Thymus (tissue), 11 donors: ENCODE data around the gene SLC46A2. TPM values are rescaled to one million over a fixed set of nuclear protein-coding genes. Genes with fewer than 3 reads are reported as not detected.

Source experiments
- DNase-seq, 9 donors: peaks; one replicate each; pipeline ENCODE4 v3.0.0-alpha.2; 2013; ENCODE audit warnings: low spot score in 9 of 9, low read depth in 6 of 9, missing footprints in 1 of 9
- H3K27ac ChIP-seq, 2 donors: one replicate each; pipeline ENCODE4 v1.5.1; 2013; ENCODE audit warnings: control low read depth in 1 of 2, low read depth in 1 of 2, low read length in 1 of 2, mild to moderate bottlenecking in 1 of 2, moderate library complexity in 1 of 2
- H3K27me3 ChIP-seq, 2 donors: one replicate each; pipeline ENCODE4 v1.5.1; 2013; ENCODE audit warnings: low read length in 1 of 2; ENCODE audit not compliant: control insufficient read depth in 2 of 2, insufficient read depth in 1 of 2
- H3K36me3 ChIP-seq, 2 donors: one replicate each; pipeline ENCODE4 v1.5.1; 2013; ENCODE audit warnings: low read length in 1 of 2, mild to moderate bottlenecking in 1 of 2, moderate library complexity in 1 of 2; ENCODE audit not compliant: control insufficient read depth in 2 of 2, insufficient read depth in 2 of 2
- H3K4me1 ChIP-seq, 2 donors: one replicate each; pipeline ENCODE4 v1.5.1; 2013; ENCODE audit warnings: low read length in 2 of 2; ENCODE audit not compliant: control insufficient read depth in 2 of 2, insufficient read depth in 2 of 2
- H3K4me3 ChIP-seq, 2 donors: one replicate each; pipeline ENCODE4 v1.5.1; 2013; ENCODE audit warnings: low read length in 2 of 2, control low read depth in 1 of 2, mild to moderate bottlenecking in 1 of 2
- H3K9me3 ChIP-seq, 2 donors: one replicate each; pipeline ENCODE4 v1.5.1; 2013; ENCODE audit warnings: low read length in 1 of 2, mild to moderate bottlenecking in 1 of 2; ENCODE audit not compliant: control insufficient read depth in 2 of 2, insufficient read depth in 1 of 2
- WGBS: extraction: QIAGEN DNeasy Blood & Tissue Kit; methylation state at CpG from one replicate; pipeline ENCODE4 v1.1.7; 2013; 5-methylcytosine and 5-hydroxymethylcytosine counted together
- polyA plus RNA-seq: library from polyadenylated mRNA; stranded (reverse); fragments of 200-250 nt; gene quantifications from one replicate; pipeline ENCODE4 v1.2.3, GENCODE V29; 2013
- total RNA-seq: library from RNA; stranded (reverse); fragments of 120-200 nt; gene quantifications from one replicate; pipeline ENCODE4 v1.2.4, GENCODE V29; 2013
- donor health status: healthy.

SLC46A2 gene
- total and polyA plus RNA-seq, 2 donors: 0.98 to 24.6 TPM

GRCh38 chr9:112914524-112914923 lies 23.8 kb upstream of the SLC46A2 start:
- H3K4me1 ChIP-seq: no peaks in the 10 kb centered on the region
- H3K27me3 ChIP-seq: no peaks in the 10 kb centered on the region
- H3K36me3 ChIP-seq: no peaks in the 10 kb centered on the region
- no peak overlapping the region for H3K4me3 ChIP-seq
- no peak for DNase-seq
- H3K9me3 ChIP-seq: no peaks in the 10 kb centered on the region
- no peak overlapping the region for H3K27ac ChIP-seq
- 95% methylated on average over 2 of the region's 2 CpGs for WGBS

GRCh38 chr9:112913326-112913725 lies 22.6 kb upstream of the SLC46A2 start:
- H3K9me3 ChIP-seq: peaks cover 0 to 1% of the 10 kb centered on the region in 2 donors
- no peaks in the 10 kb centered on the region for H3K4me1 ChIP-seq
- no peak overlapping the region for H3K4me3 ChIP-seq
- H3K36me3 ChIP-seq: no peaks in the 10 kb centered on the region
- no peaks in the 10 kb centered on the region for H3K27me3 ChIP-seq
- no peak for DNase-seq
- no peak overlapping the region for H3K27ac ChIP-seq
- over 99% methylated on average over 4 of the region's 4 CpGs for WGBS

GRCh38 chr9:112912636-112913035 lies 22.0 kb upstream of the SLC46A2 start:
- Histone ChIP-seq H3K27ac (no peak overlapping the region), H3K36me3 (no peaks in the 10 kb centered on the region), H3K9me3 (peaks cover 0 to 1% of the 10 kb centered on the region in 2 donors), H3K4me1 (no peaks in the 10 kb centered on the region), H3K4me3 (no peak overlapping the region), H3K27me3 (no peaks in the 10 kb centered on the region)
- 95% methylated on average over 3 of the region's 3 CpGs for WGBS
- DNase-seq: no peak

GRCh38 chr9:112911736-112912135 lies 21.1 kb upstream of the SLC46A2 start:
- H3K9me3 ChIP-seq: peaks cover 0 to 1% of the 10 kb centered on the region in 2 donors
- no peaks in the 10 kb centered on the region for H3K36me3 ChIP-seq
- DNase-seq: no peak
- H3K27ac ChIP-seq: no peak overlapping the region
- H3K27me3 ChIP-seq: no peaks in the 10 kb centered on the region
- WGBS: 63% methylated on average over 2 of the region's 2 CpGs
- no peaks in the 10 kb centered on the region for H3K4me1 ChIP-seq
- H3K4me3 ChIP-seq: no peak overlapping the region

GRCh38 chr9:112905084-112905483 lies 14.4 kb upstream of the SLC46A2 start:
- H3K27me3 ChIP-seq: no peaks in the 10 kb centered on the region
- H3K4me3 ChIP-seq: no peak overlapping the region
- H3K36me3 ChIP-seq: no peaks in the 10 kb centered on the region
- H3K27ac ChIP-seq: no peak overlapping the region
- H3K9me3 ChIP-seq: peaks cover 0 to 1% of the 10 kb centered on the region in 2 donors
- no peak for DNase-seq
- WGBS: 85% methylated on average over 4 of the region's 4 CpGs
- no peaks in the 10 kb centered on the region for H3K4me1 ChIP-seq

- Histone ChIP-seq H3K4me1 (peaks cover 0 to 4% of the 10 kb centered on the region in 2 donors), H3K4me3 (no peak overlapping the region), H3K27ac (no peak overlapping the region), H3K27me3 (no peaks in the 10 kb centered on the region), H3K9me3 (no peaks in the 10 kb centered on the region), H3K36me3 (no peaks in the 10 kb centered on the region)
- WGBS: 92% methylated on average over 1 of the region's 1 CpG
- no peak for DNase-seq
These were observed 10.2 kb upstream of the SLC46A2 start for GRCh38 chr9:112900901-112901300.

GRCh38 chr9:112900488-112900887 lies 9.8 kb upstream of the SLC46A2 start:
- Histone ChIP-seq H3K4me1 (peaks cover 0 to 4% of the 10 kb centered on the region in 2 donors), H3K4me3 (no peak overlapping the region), H3K27ac (no peak overlapping the region), H3K9me3 (no peaks in the 10 kb centered on the region), H3K27me3 (no peaks in the 10 kb centered on the region), H3K36me3 (no peaks in the 10 kb centered on the region)
- WGBS: 95% methylated on average over 4 of the region's 4 CpGs
- DNase-seq: no peak

GRCh38 chr9:112898872-112899311 lies 8.2 kb upstream of the SLC46A2 start:
- H3K9me3 ChIP-seq: no peaks in the 10 kb centered on the region
- DNase-seq: peak in 6 of 9 donors; percentile 21 to 58 (median 44)
- H3K27me3 ChIP-seq: no peaks in the 10 kb centered on the region
- peaks cover 0 to 4% of the 10 kb centered on the region in 2 donors for H3K4me1 ChIP-seq
- 42% methylated on average over 6 of the region's 6 CpGs for WGBS
- peak overlapping the region; percentile 20 to 24 for H3K27ac ChIP-seq
- no peak overlapping the region for H3K4me3 ChIP-seq
- no peaks in the 10 kb centered on the region for H3K36me3 ChIP-seq

- Histone ChIP-seq H3K9me3 (no peaks in the 10 kb centered on the region), H3K27me3 (peaks cover 0 to 16% of the 10 kb centered on the region in 2 donors), H3K4me1 (peaks cover 0 to 4% of the 10 kb centered on the region in 2 donors), H3K36me3 (no peaks in the 10 kb centered on the region), H3K4me3 (no peak overlapping the region), H3K27ac (no peak overlapping the region)
- 33% methylated on average over 3 of the region's 3 CpGs for WGBS
- no peak for DNase-seq
These were observed 5.5 kb upstream of the SLC46A2 start for GRCh38 chr9:112896131-112896530.

GRCh38 chr9:112894699-112895098 lies 4.0 kb upstream of the SLC46A2 start:
- Histone ChIP-seq H3K27ac (no peak overlapping the region), H3K36me3 (no peaks in the 10 kb centered on the region), H3K9me3 (no peaks in the 10 kb centered on the region), H3K4me1 (peaks cover 0 to 4% of the 10 kb centered on the region in 2 donors), H3K27me3 (peaks cover 12 to 30% of the 10 kb centered on the region in 2 donors), H3K4me3 (no peak overlapping the region)
- WGBS: 100% methylated on average over 1 of the region's 1 CpG
- DNase-seq: no peak
